GM20431 (cell line): ENCODE measurements around the gene HNRNPR.
"Not testable (repeated sequence)": the region's sequence is repeated elsewhere in the genome, so short reads cannot be mapped to it uniquely, and the experiment has no call there.

Experiments used
- in situ Hi-C: fragments of 300-500 bp; cut with MseI, MboI; formaldehyde crosslinking; loops from one replicate; pipeline ENCODE4 v1.15.0; 2020; ENCODE audit warnings: low sequenced_read_pairs; ENCODE audit not compliant: unreplicated experiment

The HNRNPR gene

GRCh38 chr1:23337869-23338268 is 6.2 kb downstream of the HNRNPR start:
- in situ Hi-C loops: no loop called here

- in situ Hi-C loops: no loop called here
These were observed 12.4 kb downstream of the HNRNPR start for GRCh38 chr1:23331713-23332112.

GRCh38 chr1:23330846-23331245 is 13.2 kb downstream of the HNRNPR start:
- in situ Hi-C loops: no loop called here

GRCh38 chr1:23325393-23325792 is 18.7 kb downstream of the HNRNPR start:
- in situ Hi-C loops: no loop called here

- in situ Hi-C loops: no loop called here
These were observed 21.3 kb downstream of the HNRNPR start for GRCh38 chr1:23322770-23323169.

GRCh38 chr1:23310280-23310679 is 33.8 kb downstream of the HNRNPR start:
- in situ Hi-C loops: not testable (repeated sequence)

GRCh38 chr1:23304140-23304620 is 39.9 kb downstream of the HNRNPR start:
- in situ Hi-C loops: no loop called here

GRCh38 chr1:23303524-23303923 is 40.6 kb downstream of the HNRNPR start:
- in situ Hi-C loops: no loop called here

GRCh38 chr1:23296931-23297330 is 47.2 kb downstream of the HNRNPR start:
- in situ Hi-C loops: no loop called here

GRCh38 chr1:23291706-23292105 is 52.4 kb downstream of the HNRNPR start:
- in situ Hi-C loops: no loop called here

- in situ Hi-C loops: no loop called here
These were observed 53.1 kb downstream of the HNRNPR start for GRCh38 chr1:23290836-23291565.

- in situ Hi-C loops: no loop called here
These were observed 55.4 kb downstream of the HNRNPR start for GRCh38 chr1:23288671-23289070.

GRCh38 chr1:23288201-23288600 is 55.9 kb downstream of the HNRNPR start:
- in situ Hi-C loops: no loop called here

- in situ Hi-C loops: no loop called here
These were observed 57.7 kb downstream of the HNRNPR start for GRCh38 chr1:23286401-23286800.

GRCh38 chr1:23283667-23284602 is 60.1 kb downstream of the HNRNPR start:
- in situ Hi-C loops: no loop called here

GRCh38 chr1:23282957-23283356 is 61.1 kb downstream of the HNRNPR start:
- in situ Hi-C loops: no loop called here

- in situ Hi-C loops: no loop called here
These were observed 65.4 kb downstream of the HNRNPR start for GRCh38 chr1:23278717-23279116.

GRCh38 chr1:23276531-23276930 is 67.6 kb downstream of the HNRNPR start:
- in situ Hi-C loops: no loop called here

- in situ Hi-C loops: no loop called here
These were observed 70.0 kb downstream of the HNRNPR start for GRCh38 chr1:23274134-23274505.

- in situ Hi-C loops: no loop called here
These were observed 70.5 kb downstream of the HNRNPR start for GRCh38 chr1:23273450-23274133.
